IPS-15b (cell line): ENCODE data around the gene SPPL3.
A peak's percentile ranks its signal among the peaks of the same experiment; 100 is the strongest.
"Not testable (repeated sequence)": the region's sequence is repeated elsewhere in the genome, so short reads cannot be mapped to it uniquely, and the experiment has no call there.

Experiments
- H3K27me3 ChIP-seq: one replicate; pipeline ENCODE4 v1.6.1; 2013; ENCODE audit warnings: low read length; ENCODE audit not compliant: control insufficient read depth, insufficient read depth
- H3K36me3 ChIP-seq: one replicate; pipeline ENCODE4 v1.6.1; 2013; ENCODE audit warnings: low read length; ENCODE audit not compliant: control insufficient read depth, insufficient read depth
- H3K4me1 ChIP-seq: one replicate; pipeline ENCODE4 v1.6.1; 2013; ENCODE audit warnings: mild to moderate bottlenecking, low read length; ENCODE audit not compliant: control insufficient read depth, insufficient read depth
- H3K4me3 ChIP-seq: one replicate; pipeline ENCODE4 v1.5.1; 2013; ENCODE audit warnings: low read depth, low read length
- H3K9ac ChIP-seq: one replicate; pipeline ENCODE4 v1.6.1; 2013; ENCODE audit warnings: low read depth, mild to moderate bottlenecking, low read length
- H3K9me3 ChIP-seq: one replicate; pipeline ENCODE4 v1.6.1; 2013; ENCODE audit warnings: mild to moderate bottlenecking, low read length; ENCODE audit not compliant: control insufficient read depth, insufficient read depth

The SPPL3 gene

DNA sequence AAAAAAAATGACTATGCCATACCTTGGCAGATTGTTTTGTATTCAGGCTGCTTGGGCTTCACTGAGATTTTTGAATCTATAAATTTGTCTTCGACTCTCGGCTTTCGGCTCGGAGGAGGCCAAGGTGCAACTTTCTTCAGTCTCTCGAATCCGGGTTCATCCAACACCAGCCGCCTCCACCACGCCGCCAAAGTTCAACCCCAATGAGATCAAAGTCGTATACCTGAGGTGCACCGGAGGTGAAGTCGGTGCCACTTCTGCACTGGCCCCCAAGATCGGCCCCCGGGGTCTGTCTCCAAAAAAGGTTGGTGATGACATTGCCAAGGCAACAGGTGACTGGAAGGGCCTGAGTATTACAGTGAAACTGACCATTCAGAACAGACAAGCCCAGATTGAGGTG, 12.4 kb upstream of the SPPL3 start:
- Histone ChIP-seq H3K9ac (no peak overlapping the region), H3K27me3 (no peaks in the 10 kb centered on the region), H3K4me3 (no peak overlapping the region), H3K4me1 (no peaks in the 10 kb centered on the region), H3K9me3 (no peaks in the 10 kb centered on the region), H3K36me3 (no peaks in the 10 kb centered on the region)

- H3K36me3 ChIP-seq, result no peaks in the 10 kb centered on the region
- H3K27me3 ChIP-seq, result no peaks in the 10 kb centered on the region
- H3K9ac ChIP-seq, result no peak overlapping the region
- H3K9me3 ChIP-seq, result no peaks in the 10 kb centered on the region
- H3K4me1 ChIP-seq, result no peaks in the 10 kb centered on the region
- H3K4me3 ChIP-seq, result no peak overlapping the region
Observed at GRCh38 chr12:120914794-120915193, 10.6 kb upstream of the SPPL3 start.

DNA sequence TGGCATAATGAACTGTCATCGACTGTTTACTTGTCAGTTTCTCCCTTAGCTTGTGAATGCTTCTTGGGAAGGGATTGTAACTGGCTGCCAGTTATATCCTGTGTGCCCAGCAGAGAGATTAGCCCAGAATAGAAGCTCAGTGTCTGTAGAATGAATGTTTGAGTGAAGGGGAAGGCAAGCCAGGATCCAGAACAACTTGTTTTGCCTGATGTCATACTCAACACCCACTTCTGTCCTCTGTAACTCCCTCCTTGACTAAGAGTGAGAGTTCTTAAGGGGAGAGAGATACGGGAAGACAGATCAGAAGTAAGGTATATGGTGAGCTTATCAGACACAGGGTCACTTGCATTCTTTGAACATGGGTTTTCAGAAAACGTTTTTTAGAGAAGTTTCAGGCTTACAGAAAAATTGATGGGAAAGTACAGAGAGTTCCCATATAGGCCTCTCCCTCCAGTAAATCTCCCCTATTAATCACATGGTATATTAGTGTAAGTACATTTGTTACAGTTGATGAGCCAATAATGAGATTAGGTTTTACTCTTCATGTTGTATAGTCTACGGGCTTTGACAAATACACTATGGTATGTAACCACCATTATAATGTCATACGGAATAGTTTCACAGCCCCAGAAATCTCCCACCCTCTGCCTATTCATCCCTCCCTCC, 5.6 kb upstream of the SPPL3 start:
- Histone ChIP-seq H3K9ac (no peak overlapping the region), H3K27me3 (no peaks in the 10 kb centered on the region), H3K4me1 (no peaks in the 10 kb centered on the region), H3K36me3 (no peaks in the 10 kb centered on the region), H3K9me3 (no peaks in the 10 kb centered on the region), H3K4me3 (no peak overlapping the region)

DNA sequence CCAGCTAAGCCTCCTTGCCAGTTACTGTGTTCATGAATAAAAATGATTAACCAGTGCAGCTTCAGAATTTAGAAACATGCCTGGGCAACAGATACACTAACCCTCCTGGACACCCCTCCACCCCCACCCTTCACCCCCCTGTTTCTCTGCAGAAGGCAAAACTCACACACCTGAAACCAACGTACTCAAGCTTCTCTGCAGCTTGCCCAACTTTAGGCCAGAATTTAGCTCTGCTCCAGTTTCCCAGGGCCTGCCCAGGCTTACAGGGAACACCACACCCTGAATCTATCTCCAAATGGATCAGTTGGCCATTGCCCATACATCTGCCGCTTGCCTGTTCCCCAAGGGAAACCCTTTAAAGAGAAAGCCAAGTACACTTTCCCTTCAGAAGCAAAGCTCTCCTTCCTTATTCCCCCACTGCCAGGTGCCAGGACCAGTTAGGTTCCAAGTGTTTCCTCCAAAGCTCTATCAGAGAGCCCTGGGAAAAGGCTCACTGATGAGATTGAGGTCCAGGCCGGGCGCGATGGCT, 1.8 kb upstream of the SPPL3 start:
- no peak overlapping the region for H3K4me3 ChIP-seq
- H3K9me3 ChIP-seq, result no peaks in the 10 kb centered on the region
- no peaks in the 10 kb centered on the region for H3K36me3 ChIP-seq
- no peaks in the 10 kb centered on the region for H3K27me3 ChIP-seq
- H3K4me1 ChIP-seq, result peaks cover 4% of the 10 kb centered on the region
- H3K9ac ChIP-seq, result no peak overlapping the region

DNA sequence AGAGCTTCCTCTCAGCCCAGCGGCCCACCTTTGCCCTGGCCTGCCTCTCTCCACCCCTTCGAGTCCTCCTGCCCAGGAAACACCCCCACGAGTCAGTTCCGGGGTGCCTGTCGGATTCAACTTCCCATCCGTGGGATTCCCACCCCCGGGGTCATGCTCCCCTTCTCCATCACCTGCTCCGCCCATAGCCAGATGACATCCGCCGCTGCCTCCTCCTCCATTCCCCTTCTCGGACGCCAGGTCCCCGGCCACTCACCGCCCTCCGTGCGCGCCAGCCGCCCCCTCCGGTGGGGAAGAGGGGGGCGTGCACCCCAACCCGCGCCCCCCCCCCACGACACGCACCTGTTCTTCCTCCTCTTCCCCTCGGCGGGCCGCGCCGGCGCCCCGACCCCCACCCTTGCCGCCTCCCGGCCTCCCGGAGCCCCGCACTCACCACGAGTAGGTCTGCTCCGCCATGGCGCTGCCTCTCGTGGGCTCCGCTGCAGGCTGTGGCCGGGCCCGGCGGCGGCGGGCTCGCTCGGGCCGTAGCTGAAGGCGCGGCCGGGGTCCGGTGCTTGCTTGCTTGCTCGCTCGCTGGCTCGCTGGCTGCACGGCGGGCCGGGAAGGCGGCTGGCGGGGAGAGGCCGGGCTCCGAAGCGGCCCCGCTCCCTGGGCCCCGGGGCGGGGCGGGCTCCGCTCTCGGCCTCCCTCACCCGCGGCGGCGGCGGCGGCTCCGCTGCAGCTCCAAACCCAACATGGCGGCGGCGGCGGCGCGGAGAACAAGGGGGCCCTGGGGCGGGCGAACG, 554 bp downstream of the SPPL3 start:
- H3K9me3 ChIP-seq, result no peaks in the 10 kb centered on the region
- no peaks in the 10 kb centered on the region for H3K27me3 ChIP-seq
- H3K4me3 ChIP-seq, result peak overlapping the region; percentile 87
- peak overlapping the region; percentile 60 for H3K9ac ChIP-seq
- peaks cover 4% of the 10 kb centered on the region for H3K4me1 ChIP-seq
- no peaks in the 10 kb centered on the region for H3K36me3 ChIP-seq

DNA sequence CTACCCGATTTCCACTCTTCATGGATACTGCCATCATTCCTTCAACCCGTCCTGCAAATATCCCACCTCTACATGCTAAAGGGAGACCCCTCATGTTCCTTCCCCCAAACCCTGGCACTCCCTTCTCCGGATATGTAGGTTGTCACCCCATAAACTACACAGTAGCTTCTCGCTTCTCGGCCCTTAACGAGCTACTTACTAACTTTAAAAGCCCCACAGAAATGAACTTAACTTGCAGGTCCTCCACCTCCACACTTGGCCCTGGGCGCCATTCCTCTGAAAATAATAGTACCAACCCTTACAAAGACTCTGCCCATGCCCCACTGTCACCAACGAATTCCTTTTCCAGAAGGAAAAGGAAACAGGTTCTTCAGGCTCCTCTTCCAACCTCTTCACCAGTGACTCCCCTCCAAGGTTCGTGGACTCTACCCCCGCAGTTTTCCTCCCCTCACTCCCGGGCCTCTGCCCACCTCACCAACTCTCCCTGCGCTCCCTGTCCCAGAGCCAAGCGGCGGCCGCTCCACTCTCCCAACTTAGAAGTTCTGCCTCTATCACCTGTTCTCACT, 1.2 kb downstream of the SPPL3 start:
- H3K4me1 ChIP-seq, result peaks cover 4% of the 10 kb centered on the region

GRCh38 chr12:120901818-120902217, 2.3 kb downstream of the SPPL3 start:
- Histone ChIP-seq H3K4me1 (peaks cover 4% of the 10 kb centered on the region), H3K9me3 (no peaks in the 10 kb centered on the region), H3K9ac (no peak overlapping the region), H3K27me3 (no peaks in the 10 kb centered on the region), H3K4me3 (no peak overlapping the region), H3K36me3 (no peaks in the 10 kb centered on the region)

More for the DNA sequence above, 1.2 kb downstream of the SPPL3 start:
- peak overlapping the region; percentile 87 for H3K4me3 ChIP-seq
- no peaks in the 10 kb centered on the region for H3K36me3 ChIP-seq
- H3K9ac ChIP-seq, result peak overlapping the region; percentile 60
- no peaks in the 10 kb centered on the region for H3K27me3 ChIP-seq
- no peaks in the 10 kb centered on the region for H3K9me3 ChIP-seq

- H3K27me3 ChIP-seq, H3K4me3 ChIP-seq, H3K9ac ChIP-seq, H3K4me1 ChIP-seq, H3K9me3 ChIP-seq, H3K36me3 ChIP-seq: not testable (repeated sequence)
Observed at GRCh38 chr12:120901101-120901500, 3.1 kb downstream of the SPPL3 start.

DNA sequence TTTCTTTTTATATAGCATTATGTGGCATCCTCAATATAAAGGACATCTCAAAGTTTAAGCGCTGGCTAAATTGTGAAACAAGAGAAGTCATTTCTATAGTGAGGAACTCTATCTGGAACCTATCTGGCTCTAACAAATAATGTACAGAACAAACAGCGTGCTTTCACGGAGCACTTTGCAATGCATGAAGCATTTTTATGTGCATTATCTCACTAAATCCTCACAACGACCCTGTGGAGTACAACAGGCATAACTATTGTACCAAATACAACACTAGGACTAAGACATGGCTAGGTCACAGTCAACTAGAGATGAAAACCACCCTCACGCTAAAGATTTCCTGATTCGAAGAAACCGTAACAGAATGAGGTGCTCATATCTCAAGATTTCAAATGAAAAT, 8.6 kb downstream of the SPPL3 start:
- Histone ChIP-seq H3K9me3 (no peaks in the 10 kb centered on the region), H3K4me1 (peaks cover 4% of the 10 kb centered on the region), H3K9ac (no peak overlapping the region), H3K27me3 (no peaks in the 10 kb centered on the region), H3K4me3 (no peak overlapping the region), H3K36me3 (no peaks in the 10 kb centered on the region)

- Histone ChIP-seq H3K9ac (no peak overlapping the region), H3K9me3 (no peaks in the 10 kb centered on the region), H3K4me1 (peaks cover 4% of the 10 kb centered on the region), H3K27me3 (no peaks in the 10 kb centered on the region), H3K4me3 (no peak overlapping the region), H3K36me3 (no peaks in the 10 kb centered on the region)
Observed at GRCh38 chr12:120892265-120892664, 11.9 kb downstream of the SPPL3 start.

DNA sequence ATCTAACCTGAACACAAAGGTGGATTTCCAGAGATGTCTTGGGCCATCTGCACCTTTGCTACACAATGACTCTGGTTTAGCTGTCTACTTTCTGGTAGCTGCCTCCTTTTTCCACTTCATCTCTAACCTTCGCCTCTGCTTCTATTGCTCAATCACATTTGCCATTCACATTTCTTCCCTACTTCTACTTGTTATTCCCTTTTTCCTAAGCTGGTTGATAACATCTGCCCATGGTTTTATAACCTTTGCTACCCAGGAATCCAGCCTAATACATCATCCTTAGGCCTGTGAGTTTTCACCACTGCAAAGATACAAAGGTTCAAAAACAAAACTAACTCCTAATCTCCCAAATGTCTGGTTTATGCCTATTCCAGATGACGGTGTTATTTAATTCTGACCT, 13.2 kb downstream of the SPPL3 start:
- Histone ChIP-seq H3K4me1 (peaks cover 4% of the 10 kb centered on the region), H3K9me3 (no peaks in the 10 kb centered on the region), H3K36me3 (no peaks in the 10 kb centered on the region), H3K9ac (no peak overlapping the region), H3K4me3 (no peak overlapping the region), H3K27me3 (no peaks in the 10 kb centered on the region)
